KOPT-K1 (cell line): Measurements from ENCODE around the gene FOXD2.

Source experiments
- H3K27ac ChIP-seq: fragments of 200-600 bp; sonication (generic); 2 replicates; pipeline ENCODE4 v1.5.1; 2016; ENCODE audit warnings: antibody characterized with exemption, mild to moderate bottlenecking, low read depth, low read length; ENCODE audit not compliant: poor library complexity, severe bottlenecking
- H3K36me3 ChIP-seq: fragments of 200-600 bp; sonication (generic); 2 replicates; pipeline ENCODE4 v1.5.1; 2017; ENCODE audit warnings: antibody characterized with exemption, mild to moderate bottlenecking, low read length, moderate library complexity; ENCODE audit not compliant: insufficient read depth
- H3K9me3 ChIP-seq: fragments of 200-600 bp; sonication (generic); 2 replicates; pipeline ENCODE4 v1.5.1; 2017; ENCODE audit warnings: antibody characterized with exemption, low read length, mild to moderate bottlenecking; ENCODE audit not compliant: insufficient read depth, poor library complexity, severe bottlenecking

FOXD2 gene

GRCh38 chr1:47460040-47460439 is 22.2 kb downstream of the FOXD2 start:
- Histone ChIP-seq H3K9me3 (no peaks in the 10 kb centered on the region), H3K27ac (no peak overlapping the region), H3K36me3 (no peaks in the 10 kb centered on the region)

- H3K27ac ChIP-seq, result no peak overlapping the region
- H3K36me3 ChIP-seq, result no peaks in the 10 kb centered on the region
- no peaks in the 10 kb centered on the region for H3K9me3 ChIP-seq
These were observed 22.6 kb downstream of the FOXD2 start for GRCh38 chr1:47460456-47460855.

DNA sequence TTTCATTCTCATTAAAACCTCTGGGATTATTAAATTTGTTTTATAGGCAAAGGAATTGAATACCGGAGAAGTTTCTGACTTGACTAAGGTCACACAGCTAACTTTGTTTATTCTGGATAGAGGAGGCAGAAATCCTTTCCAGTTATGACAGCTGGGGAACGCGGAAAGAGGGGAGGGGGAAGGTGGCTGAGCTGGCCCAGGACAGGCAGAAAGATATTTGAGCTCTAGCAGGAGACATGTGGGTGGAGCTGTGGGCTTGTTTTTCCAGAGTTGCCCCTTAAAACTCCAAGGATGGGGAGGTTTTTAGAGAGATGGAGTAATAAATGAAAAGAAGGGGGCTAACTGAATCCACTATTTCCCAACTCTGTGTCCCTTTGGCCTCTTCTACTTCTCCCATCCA is 27.8 kb downstream of the FOXD2 start:
- H3K9me3 ChIP-seq, result no peaks in the 10 kb centered on the region
- no peak overlapping the region for H3K27ac ChIP-seq
- no peaks in the 10 kb centered on the region for H3K36me3 ChIP-seq

DNA sequence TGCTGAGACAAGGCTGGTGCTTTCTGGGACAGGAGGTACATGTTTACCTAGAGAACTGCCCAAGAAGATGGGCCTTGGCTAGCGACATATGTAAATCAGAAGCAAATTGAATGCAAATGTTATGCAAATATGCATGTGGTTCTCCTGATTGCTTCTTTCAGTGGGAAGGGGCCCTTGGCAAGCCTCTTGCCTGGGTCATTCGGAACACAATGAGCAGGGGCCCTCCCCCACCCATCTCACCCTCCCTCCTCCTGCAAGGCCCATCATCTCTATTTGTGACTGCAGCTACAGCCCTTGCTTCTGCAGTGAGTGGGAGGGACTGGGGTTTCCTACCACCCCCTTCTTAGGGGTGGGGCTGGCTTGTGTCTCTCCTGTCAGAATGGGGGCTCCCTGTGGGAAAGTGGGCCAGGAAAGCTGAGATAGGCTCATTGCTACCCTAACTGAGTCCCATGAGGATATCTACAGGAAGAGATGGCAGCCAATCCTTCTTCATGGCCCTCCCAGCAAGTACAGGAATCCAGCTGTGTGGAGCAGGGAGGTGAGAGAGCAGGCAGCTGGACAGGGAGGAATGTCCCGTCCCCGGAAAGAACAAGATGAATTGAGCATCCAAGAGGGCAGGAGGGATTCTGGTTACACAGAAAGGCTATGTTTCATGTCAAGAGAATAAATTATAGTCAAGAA is 31.0 kb downstream of the FOXD2 start:
- no peaks in the 10 kb centered on the region for H3K36me3 ChIP-seq

DNA sequence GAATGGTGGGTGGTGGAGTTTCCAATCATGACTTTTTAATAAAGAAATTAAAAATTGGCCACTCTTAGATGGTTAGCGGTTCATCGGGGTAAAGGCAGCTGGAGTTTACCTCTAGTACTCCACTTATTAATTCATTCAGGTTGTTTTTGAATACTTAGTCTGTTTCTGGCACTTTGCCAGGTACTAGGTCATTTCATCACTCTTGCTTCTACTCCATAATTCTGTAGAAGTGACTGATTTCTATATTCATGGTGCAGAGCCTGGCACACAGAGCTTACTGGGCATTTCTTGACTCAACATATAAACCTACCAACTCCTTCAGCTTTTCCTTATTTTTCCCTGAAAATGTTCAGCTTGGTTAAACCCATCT is 31.5 kb downstream of the FOXD2 start:
- H3K9me3 ChIP-seq, result no peaks in the 10 kb centered on the region
- no peak overlapping the region for H3K27ac ChIP-seq
- H3K36me3 ChIP-seq, result no peaks in the 10 kb centered on the region

More for the DNA sequence above, 31.0 kb downstream of the FOXD2 start:
- Histone ChIP-seq H3K27ac (no peak overlapping the region), H3K9me3 (no peaks in the 10 kb centered on the region)

GRCh38 chr1:47469910-47470309 is 32.1 kb downstream of the FOXD2 start:
- Histone ChIP-seq H3K27ac (no peak overlapping the region), H3K9me3 (no peaks in the 10 kb centered on the region), H3K36me3 (no peaks in the 10 kb centered on the region)

DNA sequence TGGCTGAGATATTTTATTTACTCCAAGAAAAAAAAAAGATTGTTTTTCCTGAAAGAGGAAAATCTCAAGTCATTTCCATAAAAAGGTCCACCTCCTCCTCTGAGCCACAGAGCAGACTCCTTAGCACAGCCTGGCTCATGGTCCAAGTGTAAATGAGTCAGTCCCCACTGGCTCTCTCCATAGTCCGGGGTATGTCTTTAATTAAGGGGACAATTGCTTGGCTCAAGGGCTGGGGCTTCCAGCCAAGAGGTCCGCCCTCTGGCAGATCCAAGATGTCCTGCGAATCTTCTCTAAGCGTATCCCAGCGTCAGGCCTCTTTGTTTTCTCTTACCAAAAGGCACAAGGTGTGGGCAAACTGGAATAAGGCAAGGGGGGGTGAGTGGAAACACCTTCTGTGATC is 33.3 kb downstream of the FOXD2 start:
- H3K9me3 ChIP-seq, result no peaks in the 10 kb centered on the region
- no peaks in the 10 kb centered on the region for H3K36me3 ChIP-seq
- H3K27ac ChIP-seq, result no peak overlapping the region

- H3K36me3 ChIP-seq, result no peaks in the 10 kb centered on the region
- no peak overlapping the region for H3K27ac ChIP-seq
- no peaks in the 10 kb centered on the region for H3K9me3 ChIP-seq
These were observed 36.7 kb downstream of the FOXD2 start for GRCh38 chr1:47474278-47475193.

- H3K36me3 ChIP-seq, result no peaks in the 10 kb centered on the region
- no peaks in the 10 kb centered on the region for H3K9me3 ChIP-seq
- H3K27ac ChIP-seq, result no peak overlapping the region
These were observed 39.8 kb downstream of the FOXD2 start for GRCh38 chr1:47477595-47478080.

DNA sequence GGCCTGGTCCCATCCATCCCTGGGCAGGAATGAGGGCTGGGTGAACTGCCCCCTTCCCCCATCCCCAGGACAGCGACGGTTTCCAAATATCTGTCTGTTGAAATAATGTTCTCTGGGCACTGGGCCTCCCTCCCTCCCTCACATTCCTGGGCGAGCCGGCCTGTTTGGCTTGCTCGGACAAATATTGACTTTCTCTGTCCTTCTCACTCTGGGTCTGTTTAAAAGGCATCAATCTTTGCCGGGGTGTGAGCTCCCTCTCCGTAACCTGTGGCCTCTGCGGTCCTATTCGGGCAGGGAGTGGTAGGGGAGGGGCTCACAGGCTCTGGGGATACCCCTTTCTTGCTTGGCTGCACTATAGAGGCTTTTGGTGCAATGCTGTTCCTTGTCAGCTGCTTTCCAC is 40.2 kb downstream of the FOXD2 start:
- H3K27ac ChIP-seq, result no peak overlapping the region
- no peaks in the 10 kb centered on the region for H3K9me3 ChIP-seq
- H3K36me3 ChIP-seq, result no peaks in the 10 kb centered on the region

DNA sequence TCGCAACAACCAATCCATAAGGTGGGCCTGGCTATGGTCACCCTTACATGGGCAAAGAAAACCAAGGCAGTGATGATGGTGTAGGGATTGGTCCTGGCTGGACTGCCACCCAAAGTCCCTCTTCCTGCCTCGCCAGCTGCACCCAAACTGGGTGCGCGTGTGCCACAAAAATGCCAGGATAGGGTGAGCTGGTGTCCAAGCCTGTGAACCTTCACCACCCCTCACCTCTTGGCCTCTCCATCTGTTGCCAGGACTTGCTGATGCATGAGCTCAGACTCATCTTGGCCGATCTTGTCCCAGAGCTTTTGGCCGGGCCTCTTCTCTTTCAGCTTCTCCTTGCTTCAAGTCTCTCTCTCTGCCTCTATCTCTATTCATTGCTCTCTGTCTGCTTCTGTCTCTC is 41.8 kb downstream of the FOXD2 start:
- Histone ChIP-seq H3K27ac (no peak overlapping the region), H3K36me3 (no peaks in the 10 kb centered on the region), H3K9me3 (no peaks in the 10 kb centered on the region)

DNA sequence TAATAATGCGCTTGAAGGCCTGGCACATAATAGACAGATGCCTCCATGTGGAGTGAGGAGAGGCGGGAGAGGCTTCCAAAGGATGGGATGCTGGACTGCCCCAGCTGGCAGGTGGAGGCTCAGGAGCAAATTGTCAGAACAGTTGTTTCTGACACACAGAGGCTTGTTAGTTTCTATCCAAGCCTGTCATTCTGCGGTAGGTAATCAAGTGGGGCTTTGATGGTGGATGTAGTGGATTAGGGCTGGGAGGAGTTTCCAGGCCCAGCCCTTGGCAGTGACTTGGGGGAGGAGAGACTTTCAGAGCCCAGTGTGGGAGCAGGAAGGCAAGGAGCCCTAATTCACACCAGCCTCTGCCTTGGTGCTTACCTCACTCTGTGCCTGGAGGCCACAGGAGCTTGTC is 44.1 kb downstream of the FOXD2 start:
- Histone ChIP-seq H3K9me3 (no peaks in the 10 kb centered on the region), H3K36me3 (no peaks in the 10 kb centered on the region), H3K27ac (no peak overlapping the region)

GRCh38 chr1:47482786-47483185 is 44.9 kb downstream of the FOXD2 start:
- Histone ChIP-seq H3K36me3 (no peaks in the 10 kb centered on the region), H3K27ac (no peak overlapping the region), H3K9me3 (peaks cover 8% of the 10 kb centered on the region)

DNA sequence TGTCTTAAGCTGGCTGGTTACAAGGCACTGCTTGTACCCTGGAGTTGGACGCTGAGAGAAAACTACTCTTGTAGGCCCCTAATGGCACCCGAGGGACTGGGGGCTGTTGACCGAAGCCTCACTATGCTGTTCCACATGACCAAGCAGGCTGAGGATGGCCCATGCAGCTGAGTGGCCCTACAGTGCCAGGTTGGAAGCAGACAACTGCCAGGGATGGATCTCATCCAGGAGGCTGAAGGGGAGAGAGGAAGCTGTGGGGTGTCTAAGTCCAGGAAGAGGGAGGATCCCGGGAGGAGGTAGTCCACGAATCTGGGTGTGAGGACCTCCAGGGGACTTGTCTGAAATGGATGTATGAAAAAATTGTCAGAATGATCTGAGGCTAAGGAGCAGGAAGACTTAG is 45.8 kb downstream of the FOXD2 start:
- peaks cover 8% of the 10 kb centered on the region for H3K9me3 ChIP-seq
- H3K36me3 ChIP-seq, result no peaks in the 10 kb centered on the region
- no peak overlapping the region for H3K27ac ChIP-seq

DNA sequence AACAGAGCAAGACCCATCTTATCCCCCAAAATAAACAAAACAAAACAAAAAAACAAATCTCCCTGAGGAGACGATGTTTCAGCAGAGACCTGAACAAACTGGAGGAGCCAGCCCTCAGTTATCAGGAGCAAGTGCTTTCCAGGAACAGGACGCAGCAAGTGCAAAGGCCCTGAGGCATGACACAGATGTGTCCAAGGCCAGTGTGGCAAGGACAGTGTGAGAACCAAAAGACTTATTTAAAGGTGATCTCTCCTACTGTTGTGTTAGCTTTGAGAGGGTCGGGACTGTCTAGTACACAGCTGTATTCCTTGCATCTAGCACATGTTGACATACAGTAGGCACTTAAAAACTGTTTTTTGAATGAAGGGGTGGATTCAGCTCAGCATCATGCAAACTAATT is 48.0 kb downstream of the FOXD2 start:
- peaks cover 8% of the 10 kb centered on the region for H3K9me3 ChIP-seq
- H3K27ac ChIP-seq, result no peak overlapping the region
- no peaks in the 10 kb centered on the region for H3K36me3 ChIP-seq

GRCh38 chr1:47487332-47487731 is 49.5 kb downstream of the FOXD2 start:
- H3K27ac ChIP-seq, result no peak overlapping the region
- H3K9me3 ChIP-seq, result peaks cover 8% of the 10 kb centered on the region
- no peaks in the 10 kb centered on the region for H3K36me3 ChIP-seq
